ENCODE results near the gene ISLR2.

The ISLR2 gene

DNA sequence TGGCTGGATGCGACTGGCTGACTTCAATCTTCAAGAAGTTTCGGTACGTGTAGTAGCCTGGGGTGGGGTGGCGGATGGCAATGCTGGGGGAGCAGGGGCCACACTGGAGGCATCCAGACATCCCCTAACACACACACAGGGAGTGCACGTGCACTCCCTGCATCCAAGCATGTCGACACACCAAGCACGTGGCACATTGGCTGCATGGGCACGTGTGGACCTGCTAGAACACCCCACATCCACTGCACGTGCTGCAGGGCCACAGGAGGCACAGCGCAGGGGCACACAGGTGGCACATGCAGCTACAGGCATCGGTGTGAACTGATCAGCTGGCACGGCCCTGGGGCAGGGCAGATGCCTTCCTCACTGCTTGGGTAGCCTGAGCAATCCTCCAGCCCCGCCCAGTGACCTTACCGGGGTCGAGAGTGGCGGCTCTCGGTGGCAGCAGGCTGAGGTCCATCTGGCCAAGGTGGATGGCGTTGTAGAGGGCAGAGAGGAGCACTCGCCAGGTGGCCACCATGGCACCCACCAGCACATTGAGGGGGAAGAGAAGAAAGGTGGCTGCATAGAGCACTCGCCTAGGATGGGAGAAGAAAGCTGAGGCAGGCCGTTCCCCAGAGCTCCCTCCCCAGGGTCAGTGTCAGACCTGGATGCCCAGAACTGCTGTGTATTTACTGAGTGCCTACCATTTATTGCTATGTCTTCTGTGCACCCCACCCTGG is 50.7 kb downstream of the ISLR2 start:
- Histone ChIP-seq H3K27me3 (ENCODE audit: insufficient read depth, insufficient read length) (no peaks in the 10 kb centered on the region), H3K4me1 (ENCODE audit: insufficient read depth, insufficient read length) (peaks cover 29% of the 10 kb centered on the region), H3K36me3 (ENCODE audit: insufficient read depth, insufficient read length, low read length) (peaks cover 11% of the 10 kb centered on the region), H3K4me3 (ENCODE audit: insufficient read length, low read depth) (no peak overlapping the region), H3K9ac (ENCODE audit: insufficient read length, low read depth) (no peak overlapping the region), H3K9me3 (ENCODE audit: insufficient read depth, low read length) (no peaks in the 10 kb centered on the region)
- no peak for TF ChIP-seq SUZ12 (IDR thresholded peaks at IDR 0.05; ENCODE audit: extremely low read depth, insufficient read depth, insufficient read length)
- TF ChIP-seq ZNF274 (IDR thresholded peaks at IDR 0.05; ENCODE audit: low read depth, low read length): no peak
- TF ChIP-seq YY1 (IDR thresholded peaks at IDR 0.05; ENCODE audit: insufficient read depth, insufficient read length): no peak
- no peak for DNase-seq (ENCODE audit: low read depth, low spot score)

DNA sequence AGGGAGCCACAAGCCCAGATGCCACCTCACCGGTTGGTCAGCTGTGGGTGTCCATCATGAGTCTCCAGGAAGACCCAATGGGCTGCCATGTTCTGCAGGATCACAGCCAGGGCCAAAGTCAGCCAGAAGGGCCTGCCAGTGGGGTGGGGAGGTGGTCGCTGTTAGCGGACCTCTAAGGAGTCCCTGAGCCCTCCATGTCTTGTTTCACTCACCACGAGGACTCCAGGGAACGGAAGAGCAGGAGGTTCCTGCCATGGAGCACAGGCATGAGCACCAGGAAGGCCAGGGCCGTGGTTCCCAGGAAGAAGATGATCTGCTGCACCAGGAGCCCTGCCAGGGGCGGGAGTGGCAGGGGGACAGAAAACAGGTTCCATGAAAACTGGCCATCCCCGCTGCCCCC is 51.7 kb downstream of the ISLR2 start:
- Histone ChIP-seq H3K9me3 (ENCODE audit: insufficient read depth, low read length) (no peaks in the 10 kb centered on the region), H3K36me3 (ENCODE audit: insufficient read depth, insufficient read length, low read length) (peaks cover 11% of the 10 kb centered on the region), H3K27me3 (ENCODE audit: insufficient read depth, insufficient read length) (no peaks in the 10 kb centered on the region), H3K4me3 (ENCODE audit: insufficient read length, low read depth) (no peak overlapping the region), H3K4me1 (ENCODE audit: insufficient read depth, insufficient read length) (peaks cover 21% of the 10 kb centered on the region), H3K9ac (ENCODE audit: insufficient read length, low read depth) (no peak overlapping the region)
- TF ChIP-seq SUZ12 (IDR thresholded peaks at IDR 0.05; ENCODE audit: extremely low read depth, insufficient read depth, insufficient read length) (no peak), YY1 (IDR thresholded peaks at IDR 0.05; ENCODE audit: insufficient read depth, insufficient read length) (no peak), ZNF274 (IDR thresholded peaks at IDR 0.05; ENCODE audit: low read depth, low read length) (no peak)
- no peak for DNase-seq (ENCODE audit: low read depth, low spot score)

GRCh38 chr15:74184582-74185091 is 54.3 kb downstream of the ISLR2 start:
- Histone ChIP-seq H3K27me3 (ENCODE audit: insufficient read depth, insufficient read length) (no peaks in the 10 kb centered on the region), H3K9ac (ENCODE audit: insufficient read length, low read depth) (no peak overlapping the region), H3K9me3 (ENCODE audit: insufficient read depth, low read length) (no peaks in the 10 kb centered on the region), H3K4me1 (ENCODE audit: insufficient read depth, insufficient read length) (peaks cover 7% of the 10 kb centered on the region), H3K4me3 (ENCODE audit: insufficient read length, low read depth) (no peak overlapping the region), H3K36me3 (ENCODE audit: insufficient read depth, insufficient read length, low read length) (peaks cover 11% of the 10 kb centered on the region)
- DNase-seq (ENCODE audit: low read depth, low spot score): no peak
- TF ChIP-seq YY1 (IDR thresholded peaks at IDR 0.05; ENCODE audit: insufficient read depth, insufficient read length) (no peak), ZNF274 (IDR thresholded peaks at IDR 0.05; ENCODE audit: low read depth, low read length) (no peak), SUZ12 (IDR thresholded peaks at IDR 0.05; ENCODE audit: extremely low read depth, insufficient read depth, insufficient read length) (no peak)

DNA sequence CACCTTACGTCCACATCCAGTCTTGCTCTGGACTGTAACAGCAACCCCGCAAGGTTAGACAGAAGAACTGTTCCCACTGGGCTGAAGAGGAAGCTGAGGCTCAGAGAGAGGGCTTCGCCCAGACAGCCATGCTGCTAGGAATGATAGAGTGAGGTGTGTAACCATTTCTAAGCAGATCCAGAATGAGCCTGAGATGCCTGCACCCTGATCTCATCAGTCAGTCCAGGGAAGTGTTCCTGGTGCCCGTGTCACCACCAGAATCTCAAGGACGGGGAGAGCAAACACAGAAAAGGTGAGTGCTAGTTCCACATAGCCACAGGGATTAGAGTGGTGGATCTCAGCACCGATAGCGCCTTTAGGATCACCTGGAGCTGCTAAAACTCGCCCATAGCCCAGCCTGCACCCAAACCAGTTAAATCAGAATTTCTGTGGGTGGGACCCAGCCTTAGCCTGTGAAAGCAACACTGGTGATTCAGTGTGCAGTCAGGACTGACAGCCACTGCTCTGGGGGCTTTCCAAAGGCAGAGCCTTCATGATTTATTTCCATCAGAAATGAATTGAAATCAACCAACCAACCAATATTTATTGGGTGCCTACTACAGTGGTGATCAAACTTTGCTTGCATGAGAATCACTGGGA is 55.4 kb downstream of the ISLR2 start:
- Histone ChIP-seq H3K4me3 (ENCODE audit: insufficient read length, low read depth) (no peak overlapping the region), H3K27me3 (ENCODE audit: insufficient read depth, insufficient read length) (no peaks in the 10 kb centered on the region), H3K4me1 (ENCODE audit: insufficient read depth, insufficient read length) (no peaks in the 10 kb centered on the region), H3K9me3 (ENCODE audit: insufficient read depth, low read length) (no peaks in the 10 kb centered on the region), H3K9ac (ENCODE audit: insufficient read length, low read depth) (no peak overlapping the region), H3K36me3 (ENCODE audit: insufficient read depth, insufficient read length, low read length) (peaks cover 6% of the 10 kb centered on the region)
- TF ChIP-seq ZNF274 (IDR thresholded peaks at IDR 0.05; ENCODE audit: low read depth, low read length) (no peak), SUZ12 (IDR thresholded peaks at IDR 0.05; ENCODE audit: extremely low read depth, insufficient read depth, insufficient read length) (no peak), YY1 (IDR thresholded peaks at IDR 0.05; ENCODE audit: insufficient read depth, insufficient read length) (no peak)
- no peak for DNase-seq (ENCODE audit: low read depth, low spot score)
